Stimulated activated CD4-positive, alpha-beta T cell treated with anti-CD3 and anti-CD28 coated beads, TNF-alpha, amount 100 ng/mL, for 48 hours (primary cell): ENCODE results near the gene PERM1.

ENCODE experiments used
- DNase-seq, 3 donors: peaks; one replicate each; pipeline ENCODE4 v3.0.0-alpha.2; 2020; ENCODE audit warnings: low read depth in 3 of 3

Gene PERM1

DNA sequence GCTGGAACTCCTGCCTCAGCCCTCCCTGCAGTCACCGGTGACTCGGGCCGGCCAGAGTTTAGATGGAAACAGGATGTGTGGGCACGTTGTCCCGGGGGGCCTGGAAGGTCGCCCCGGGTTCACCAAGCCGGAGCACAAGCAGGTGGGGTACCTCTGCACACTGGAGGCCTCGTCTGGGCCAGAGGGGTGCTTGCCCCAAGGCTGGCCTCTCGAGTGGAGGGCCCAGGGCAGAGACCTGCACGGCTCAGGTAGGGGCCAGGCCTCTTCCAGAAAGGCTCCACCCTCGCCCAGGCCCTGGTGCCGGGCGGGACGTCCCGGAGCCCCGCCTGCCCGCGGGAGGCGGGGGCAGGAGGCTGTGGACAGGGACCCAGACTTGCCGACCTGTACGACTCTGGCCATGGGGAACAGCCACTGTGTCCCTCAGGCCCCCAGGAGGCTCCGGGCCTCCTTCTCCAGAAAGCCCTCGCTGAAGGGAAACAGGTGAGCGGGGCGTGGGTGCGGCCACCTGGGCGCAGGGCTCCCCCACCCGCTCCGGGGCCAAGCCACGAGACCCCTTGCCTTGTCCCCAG is 15.7 kb downstream of the PERM1 start, which contains the start of gene PLEKHN1:
Gene PLEKHN1 (plus strand): TSS at position 348 of the 569 bp plus-strand sequence. CDS start 50 bp downstream, at position 398.
- no peak for DNase-seq

DNA sequence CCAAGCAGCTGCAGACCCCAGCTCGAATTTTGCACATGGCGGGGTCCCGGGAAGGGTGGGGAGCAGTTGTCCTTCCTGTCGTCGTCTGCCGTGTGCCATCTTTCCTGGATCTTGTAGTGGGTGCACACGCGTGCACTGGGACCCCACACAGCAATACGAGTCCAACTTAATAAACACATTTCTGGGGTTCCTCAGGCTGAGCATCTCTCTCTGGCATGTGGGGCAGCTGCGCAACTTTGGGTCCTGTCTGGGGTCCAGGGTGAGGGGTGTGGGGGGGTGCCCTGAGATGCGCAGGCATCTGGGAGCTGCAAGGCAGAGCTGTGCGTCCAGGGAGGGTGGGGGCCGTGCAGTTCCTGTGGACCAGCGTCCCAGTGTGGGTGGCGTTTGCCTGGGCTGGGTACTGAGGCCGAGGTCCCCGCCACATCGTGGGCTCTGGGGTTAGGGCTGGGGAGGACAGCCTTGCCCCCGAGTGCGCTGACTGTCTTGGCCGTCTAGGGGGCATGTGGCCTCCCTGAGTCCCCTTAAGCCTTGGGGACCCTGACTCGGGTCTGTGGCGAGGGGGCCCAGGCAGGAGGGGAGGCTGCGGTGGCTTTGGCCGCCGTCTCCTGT is 16.3 kb downstream of the PERM1 start:
- DNase-seq: no peak

DNA sequence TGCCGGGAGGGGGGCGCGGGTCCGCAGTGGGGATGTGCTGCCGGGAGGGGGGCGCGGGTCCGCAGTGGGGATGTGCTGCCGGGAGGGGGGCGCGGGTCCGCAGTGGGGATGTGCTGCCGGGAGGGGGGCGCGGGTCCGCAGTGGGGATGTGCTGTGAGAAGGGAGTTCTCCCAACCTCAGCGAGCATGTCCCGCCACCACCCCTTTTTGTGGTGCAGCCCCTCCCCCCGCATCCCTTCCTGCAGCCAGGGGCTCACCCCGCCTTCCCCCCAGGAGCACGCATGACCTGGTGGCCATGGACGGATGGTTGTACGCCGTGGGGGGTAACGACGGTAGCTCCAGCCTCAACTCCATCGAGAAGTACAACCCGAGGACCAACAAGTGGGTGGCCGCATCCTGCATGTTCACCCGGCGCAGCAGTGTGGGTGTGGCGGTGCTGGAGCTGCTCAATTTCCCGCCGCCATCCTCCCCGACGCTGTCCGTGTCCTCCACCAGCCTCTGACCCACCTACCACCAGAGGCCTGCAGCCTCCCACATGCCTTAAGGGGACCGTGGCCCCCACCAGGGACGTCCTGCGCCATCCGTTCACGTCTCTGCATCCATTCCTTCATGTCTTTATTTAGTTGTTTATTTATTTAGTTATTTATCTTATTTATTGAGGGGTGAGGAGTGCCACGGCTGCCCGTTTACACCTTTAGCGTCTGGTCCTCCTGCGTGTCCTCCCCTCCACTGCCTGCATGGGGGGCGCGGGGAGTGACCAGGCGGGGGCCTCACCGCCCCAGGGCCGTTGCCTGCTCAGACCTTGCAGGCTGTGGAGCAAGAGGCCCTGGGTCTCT is 17.0 kb downstream of the PERM1 start:
- DNase-seq: no peak

DNA sequence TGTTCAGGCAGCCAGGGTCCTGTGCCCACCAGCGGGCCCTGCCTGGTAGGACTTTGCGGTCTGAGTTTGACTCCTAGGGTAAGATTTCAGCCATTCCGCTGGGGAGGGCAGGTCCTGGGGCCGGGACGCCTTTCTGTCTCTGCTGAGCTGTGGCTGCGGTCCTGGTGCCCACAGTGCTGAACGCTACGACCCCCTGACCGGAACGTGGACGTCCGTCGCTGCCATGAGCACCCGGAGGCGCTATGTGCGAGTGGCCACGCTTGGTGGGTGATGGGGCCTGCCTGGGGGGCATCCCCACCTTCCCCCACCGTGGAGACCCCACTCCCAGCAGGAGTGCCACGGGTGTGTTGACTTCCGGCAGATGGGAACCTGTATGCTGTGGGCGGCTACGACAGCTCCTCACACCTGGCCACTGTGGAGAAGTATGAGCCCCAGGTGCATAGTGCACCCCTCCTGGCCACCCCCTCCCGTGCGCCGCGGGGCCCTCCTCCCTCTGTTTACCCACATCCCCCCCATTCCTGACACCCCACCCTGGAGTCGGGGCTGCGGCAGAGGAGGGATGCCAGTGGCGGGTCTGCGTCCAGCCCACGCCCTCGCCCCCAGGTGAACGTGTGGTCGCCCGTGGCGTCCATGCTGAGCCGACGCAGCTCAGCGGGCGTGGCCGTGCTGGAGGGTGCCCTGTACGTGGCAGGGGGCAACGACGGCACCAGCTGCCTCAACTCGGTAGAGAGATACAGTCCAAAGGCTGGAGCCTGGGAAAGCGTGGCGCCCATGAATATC is 18.0 kb downstream of the PERM1 start:
- DNase-seq: no peak

DNA sequence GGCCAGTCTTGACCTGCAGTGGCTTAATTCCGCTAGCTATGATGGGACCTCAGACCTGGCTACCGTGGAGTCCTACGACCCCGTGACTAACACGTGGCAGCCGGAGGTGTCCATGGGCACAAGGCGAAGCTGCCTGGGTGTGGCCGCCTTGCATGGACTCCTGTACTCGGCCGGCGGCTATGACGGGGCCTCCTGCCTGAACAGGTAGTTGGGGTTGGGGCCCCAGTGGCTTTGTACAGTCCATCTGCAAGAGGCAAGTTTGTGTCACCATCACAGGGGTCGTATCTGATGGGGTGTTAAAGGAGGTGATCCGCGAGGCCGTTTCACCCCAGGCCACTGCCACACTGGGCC is 18.6 kb downstream of the PERM1 start:
- DNase-seq: no peak

DNA sequence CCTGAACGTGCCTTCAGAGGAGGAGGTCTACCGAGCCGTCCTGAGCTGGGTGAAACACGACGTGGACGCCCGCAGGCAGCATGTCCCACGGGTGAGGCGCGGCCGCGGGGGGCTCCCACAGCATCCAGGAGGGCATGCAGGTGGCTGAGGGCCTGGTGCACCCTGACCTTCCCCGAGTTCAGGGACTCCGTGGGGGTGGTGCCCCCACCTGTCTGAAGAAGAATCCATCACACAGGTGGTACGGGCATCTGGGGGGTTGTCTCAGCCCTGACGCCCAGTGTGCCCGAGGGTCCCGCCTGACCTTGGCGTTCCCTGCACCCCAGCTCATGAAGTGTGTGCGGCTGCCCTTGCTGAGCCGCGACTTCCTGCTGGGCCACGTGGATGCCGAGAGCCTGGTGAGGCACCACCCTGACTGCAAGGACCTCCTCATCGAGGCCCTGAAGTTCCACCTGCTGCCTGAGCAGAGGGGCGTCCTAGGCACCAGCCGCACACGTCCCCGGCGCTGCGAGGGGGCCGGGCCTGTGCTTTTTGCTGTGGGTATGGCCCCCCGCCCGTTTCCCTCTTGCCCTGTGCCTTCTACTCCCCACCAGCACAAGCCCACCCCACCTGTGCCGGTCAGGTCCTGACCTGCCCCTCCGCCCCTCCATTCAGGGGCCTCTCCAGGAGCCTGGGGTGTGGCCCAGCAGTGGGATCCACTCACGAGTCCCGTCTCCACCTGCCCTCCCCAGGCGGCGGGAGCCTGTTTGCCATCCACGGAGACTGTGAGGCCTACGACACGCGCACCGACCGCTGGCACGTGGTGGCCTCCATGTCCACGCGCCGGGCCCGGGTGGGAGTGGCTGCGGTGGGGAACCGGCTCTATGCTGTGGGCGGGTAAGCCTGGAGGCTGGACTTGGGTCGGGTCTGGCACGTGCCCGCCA is 19.3 kb downstream of the PERM1 start:
- no peak for DNase-seq

DNA sequence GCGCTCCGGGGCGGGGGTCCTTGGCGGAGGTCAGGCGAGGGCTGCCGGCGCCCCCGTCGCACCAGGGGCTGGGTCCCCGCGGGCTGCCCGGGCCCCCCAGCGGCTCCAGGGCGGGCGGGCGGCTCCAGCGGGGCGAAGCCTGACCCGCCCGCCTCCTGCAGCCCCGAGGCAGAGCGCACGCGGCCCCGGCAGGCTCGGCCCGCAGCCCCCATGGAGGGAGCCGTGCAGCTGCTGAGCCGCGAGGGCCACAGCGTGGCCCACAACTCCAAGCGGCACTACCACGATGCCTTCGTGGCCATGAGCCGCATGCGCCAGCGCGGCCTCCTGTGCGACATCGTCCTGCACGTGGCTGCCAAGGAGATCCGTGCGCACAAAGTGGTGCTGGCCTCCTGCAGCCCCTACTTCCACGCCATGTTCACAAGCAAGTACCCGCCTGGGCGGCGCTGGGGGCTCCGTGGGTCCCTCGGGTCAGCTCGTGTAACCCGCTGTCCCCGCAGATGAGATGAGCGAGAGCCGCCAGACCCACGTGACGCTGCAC is 20.7 kb downstream of the PERM1 start:
- DNase-seq: no peak

DNA sequence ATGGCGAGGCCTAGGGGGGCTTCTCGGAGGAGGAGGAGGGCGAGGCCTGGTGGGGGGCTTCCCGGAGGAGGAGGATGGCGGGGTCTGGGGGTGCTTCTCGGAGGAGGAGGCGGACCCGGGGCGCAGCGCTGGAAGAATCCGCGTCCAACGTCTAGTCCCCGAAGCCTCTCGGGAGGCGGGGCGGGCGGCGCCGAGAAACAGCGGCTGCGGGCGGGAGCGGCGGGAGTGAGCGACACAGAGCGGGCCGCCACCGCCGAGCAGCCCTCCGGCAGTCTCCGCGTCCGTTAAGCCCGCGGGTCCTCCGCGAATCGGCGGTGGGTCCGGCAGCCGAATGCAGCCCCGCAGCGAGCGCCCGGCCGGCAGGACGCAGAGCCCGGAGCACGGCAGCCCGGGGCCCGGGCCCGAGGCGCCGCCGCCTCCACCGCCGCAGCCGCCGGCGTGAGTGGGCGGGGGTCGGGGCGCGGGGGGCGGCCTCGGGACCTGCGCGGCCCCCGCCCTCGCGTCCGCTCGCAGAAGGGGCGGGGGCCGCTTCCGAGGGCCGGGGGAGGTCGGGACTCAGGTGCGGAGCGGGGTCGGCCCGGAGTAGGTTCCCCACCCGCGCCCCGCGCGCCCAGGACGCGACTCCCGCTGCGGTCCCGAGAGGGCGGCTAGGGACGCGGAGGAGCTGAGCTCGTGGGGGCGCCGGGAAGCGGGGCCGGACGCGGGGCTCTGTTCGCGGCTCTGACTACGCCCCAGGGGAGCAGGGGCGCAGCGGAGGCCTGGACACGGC is 21.3 kb downstream of the PERM1 start, which contains the start of gene KLHL17:
Gene KLHL17 (plus strand): TSS at position 222 of the 769 bp plus-strand sequence. CDS start 110 bp downstream, at position 332.
- DNase-seq: peak; percentile 70 to 85 (median 73)

DNA sequence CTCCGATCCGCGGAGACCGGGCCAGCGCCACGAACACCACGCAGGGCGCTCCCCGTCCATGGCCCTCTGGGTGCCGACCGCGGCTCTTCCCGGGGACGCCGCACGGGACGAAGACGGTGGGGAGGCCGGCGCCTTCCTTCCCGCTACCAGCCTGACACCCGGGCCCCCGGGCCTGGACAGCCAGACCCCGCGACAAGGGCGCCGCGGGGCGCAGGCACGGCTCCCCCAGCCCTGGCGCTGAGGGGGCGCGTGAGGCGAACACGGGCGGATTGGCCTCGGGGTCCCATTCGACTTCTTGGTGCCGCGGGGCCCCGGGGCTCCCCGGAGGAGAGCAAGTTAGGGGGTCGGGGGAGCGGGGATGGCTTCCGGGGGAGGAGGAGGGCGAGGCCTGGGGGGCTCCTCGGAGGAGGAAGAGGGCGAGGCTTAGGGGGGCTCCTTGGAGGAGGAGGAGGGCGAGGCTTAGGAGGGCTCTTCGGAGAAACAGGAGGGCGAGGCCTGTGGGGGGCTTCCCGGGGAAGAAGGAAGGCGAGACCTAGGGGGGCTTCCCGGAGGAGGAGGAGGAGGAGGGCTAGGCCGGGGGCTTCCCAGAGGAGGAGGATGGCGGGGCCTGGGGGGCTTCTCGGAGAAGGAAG is 22.0 kb downstream of the PERM1 start:
- DNase-seq: no peak

DNA sequence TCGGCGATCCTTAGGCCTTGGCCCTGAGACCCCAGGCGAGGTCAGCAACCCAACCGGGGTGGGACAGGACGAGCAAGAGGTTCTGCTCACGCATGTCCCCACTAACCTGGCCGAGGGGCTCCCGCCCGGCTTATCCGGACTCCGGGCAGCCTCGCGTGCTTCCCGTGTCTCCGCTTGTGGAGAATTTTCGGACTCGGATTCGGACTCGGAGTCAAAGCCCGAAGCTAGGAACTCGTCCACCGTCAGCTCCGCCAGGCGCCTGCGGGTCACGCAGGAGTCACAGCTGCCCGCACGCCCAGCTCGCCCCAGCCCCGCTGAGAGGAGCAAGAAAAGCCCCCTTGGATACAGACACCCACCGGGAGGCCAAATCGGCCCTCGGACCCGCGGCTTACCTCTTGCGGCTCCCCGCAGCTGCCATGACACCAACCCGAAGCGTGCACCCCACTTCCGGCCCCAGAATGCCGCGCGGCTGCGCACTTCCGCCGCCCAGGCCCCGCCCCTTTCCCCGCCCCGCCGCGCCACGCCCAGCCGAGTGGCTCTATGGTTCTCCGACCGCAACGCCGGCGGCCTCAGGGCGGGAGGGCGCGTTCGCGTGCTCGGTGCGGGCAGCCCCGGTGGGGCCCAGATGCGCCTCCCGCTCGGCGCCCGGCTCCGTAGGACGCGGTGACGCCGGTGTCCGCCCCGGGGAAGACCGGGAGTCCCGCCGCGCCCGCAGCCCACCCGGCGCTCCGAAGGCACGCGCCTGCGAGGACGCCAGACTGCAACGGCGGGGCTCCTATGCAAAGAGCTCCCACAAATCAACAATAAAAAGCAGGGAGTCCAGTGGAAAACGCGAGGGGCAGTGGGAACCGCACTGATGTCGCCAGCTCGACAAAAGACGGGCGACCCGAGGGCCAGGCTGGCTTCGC is 22.8 kb downstream of the PERM1 start, which contains the start of gene NOC2L:
Gene NOC2L (minus strand): TSS at position 434 of the 908 bp plus-strand sequence. CDS start 16 bp downstream, at position 418.
- DNase-seq: peak; percentile 93 to 98 (median 98)

DNA sequence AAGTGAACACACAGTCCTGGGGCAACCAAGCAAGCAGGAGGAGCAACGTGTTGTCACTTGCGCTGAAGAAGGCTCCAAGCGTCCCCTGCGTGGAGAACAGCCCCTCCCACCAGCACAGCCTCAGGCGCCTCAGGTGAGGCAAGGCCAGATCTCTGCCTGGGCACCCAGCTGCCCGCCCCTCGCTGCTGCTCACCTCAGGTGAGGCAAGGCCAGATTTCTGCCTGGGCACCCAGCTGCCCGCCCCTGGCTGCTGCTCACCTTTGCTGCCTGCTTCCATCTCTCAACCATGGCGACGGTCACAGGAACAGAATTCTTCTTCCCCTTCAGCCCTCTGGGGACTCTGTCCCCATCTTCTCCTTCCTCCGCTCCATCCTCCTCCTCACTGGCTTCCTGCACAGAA is 25.3 kb downstream of the PERM1 start:
- no peak for DNase-seq

DNA sequence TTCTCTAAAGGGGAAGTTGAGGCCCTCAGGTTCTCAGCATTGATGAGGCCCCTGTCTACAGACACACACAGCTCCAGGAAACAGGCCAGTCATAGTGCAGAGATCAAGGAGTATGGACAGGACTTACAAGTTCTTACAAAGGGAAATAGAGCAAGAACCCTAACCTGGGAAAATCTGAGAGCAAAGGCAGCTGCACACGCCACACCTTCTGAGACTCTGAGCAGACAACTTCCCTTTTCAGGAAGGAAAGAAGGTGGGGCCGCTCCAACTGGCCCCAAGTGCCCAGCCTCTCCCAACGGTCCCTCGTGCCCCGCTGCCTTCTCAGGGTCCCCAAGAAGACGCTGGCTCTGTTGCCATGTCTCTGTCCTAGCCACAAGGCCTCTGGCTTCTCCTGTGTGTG is 26.4 kb downstream of the PERM1 start:
- no peak for DNase-seq

DNA sequence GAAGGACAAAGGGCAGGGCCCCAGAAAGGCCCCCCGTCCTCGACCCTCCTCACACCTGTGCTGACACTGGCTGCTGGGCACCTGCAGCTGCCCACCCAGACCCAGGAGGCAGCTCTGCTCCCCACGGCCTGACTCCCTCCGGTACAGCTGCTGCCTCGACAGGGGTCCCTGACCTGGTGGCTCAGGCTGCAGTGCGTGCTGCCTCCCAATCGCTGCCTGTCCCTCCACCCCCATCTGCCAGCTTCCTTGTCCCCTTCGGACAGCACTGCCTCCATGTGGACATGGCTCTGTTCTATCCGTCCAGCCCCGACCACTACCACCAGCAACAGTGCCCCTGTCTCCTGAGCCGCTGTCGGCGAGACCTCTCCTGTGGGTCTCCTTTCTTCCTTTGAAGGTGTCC is 27.0 kb downstream of the PERM1 start:
- no peak for DNase-seq

DNA sequence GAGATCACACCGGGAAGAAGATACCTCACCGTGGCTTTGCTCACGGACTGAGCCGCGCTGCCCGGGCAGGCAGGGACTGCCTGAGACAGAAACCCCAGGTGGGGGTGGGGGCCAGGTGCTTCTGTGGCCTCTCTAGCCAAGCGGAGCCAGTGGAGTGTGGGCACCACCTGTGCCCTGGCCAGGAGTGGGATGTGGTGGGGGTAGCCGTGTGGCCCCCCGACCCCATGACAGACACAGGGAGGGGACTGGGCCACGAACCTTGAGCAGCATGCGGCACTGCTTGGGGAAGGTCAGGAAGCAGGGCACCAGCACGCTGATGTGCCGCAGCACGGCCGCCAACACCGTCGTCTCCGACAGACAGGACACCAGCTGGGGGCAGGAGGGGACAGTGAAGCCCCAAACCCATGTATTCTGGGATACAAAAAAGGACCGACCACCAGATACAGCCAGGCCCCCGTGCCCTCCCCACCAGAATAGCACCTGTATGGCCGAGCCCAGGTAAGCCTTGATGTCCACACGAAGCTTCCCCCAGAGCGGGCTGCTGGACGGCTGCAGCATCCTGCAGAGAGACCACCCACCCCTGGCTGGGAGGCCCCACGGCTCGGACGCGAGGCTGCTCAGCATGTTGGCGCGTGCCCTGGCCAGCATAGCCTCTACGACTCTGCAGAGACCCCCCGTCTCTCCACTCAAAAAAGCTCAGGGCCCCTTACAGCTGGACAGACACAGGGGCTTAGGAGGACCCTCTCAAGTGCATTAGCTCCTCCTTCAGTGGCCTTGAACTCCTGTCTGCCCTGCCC is 28.2 kb downstream of the PERM1 start:
- DNase-seq: no peak

DNA sequence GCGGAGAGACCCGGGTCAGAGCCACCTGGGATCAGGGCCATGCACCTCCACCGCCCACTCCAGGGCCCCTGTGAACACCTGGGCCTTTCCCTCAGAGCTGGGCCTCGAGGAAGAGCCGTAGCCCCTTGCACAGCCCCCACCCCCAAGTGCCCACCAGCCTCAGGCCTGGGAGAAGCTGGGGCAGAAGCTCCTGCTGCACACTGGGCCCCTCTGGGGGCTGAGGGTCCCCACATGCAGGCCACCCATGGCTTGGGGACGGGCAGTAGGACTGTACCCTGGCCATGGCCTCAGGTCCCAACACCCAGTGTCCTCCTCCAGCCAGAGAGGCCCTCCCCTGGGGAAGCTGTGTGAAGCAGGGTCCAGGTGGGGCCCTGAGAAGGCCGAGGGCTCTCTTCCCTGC is 29.3 kb downstream of the PERM1 start:
- DNase-seq: no peak

DNA sequence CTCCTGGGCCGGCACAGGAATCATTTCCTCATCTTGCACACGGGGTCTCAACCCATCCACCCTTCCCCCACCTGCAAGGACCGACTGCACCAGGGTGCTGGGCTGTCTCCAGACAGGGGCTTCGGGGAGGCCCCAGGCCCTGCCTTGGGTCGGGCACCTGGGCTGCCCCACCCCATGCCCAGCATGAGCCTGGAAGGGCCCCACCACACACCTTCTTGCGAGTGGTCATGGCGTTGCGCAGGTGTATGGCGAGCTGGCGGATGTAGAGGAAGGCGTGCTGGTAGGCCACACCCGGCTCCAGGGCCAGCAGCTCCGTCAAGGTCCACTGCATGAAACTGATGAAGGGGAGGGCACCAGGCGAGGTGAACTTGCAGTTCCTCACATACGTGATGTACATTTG is 29.7 kb downstream of the PERM1 start:
- no peak for DNase-seq

DNA sequence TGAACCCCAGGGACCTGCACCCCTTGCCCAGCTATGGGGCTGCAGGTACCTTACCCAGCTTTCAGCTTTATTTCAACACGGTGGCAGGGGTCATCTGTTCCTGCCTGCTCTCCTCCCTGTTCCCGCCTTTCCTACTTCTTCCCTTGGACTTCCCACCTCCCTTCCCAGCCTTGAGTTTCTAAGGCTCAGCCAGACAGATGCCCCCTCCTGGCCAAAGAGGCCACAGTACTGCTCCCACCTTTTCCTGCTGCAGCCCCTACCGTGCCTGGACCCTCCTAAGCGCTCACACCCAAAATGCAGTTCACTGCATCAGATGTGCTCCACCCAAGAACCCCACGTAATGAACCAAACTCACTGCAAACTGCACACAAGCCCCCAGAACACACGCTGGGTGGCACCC is 30.5 kb downstream of the PERM1 start:
- DNase-seq: no peak
